RWPE2 (cell line): ENCODE measurements around the gene KRTCAP2.

ENCODE experiments used
- ATAC-seq: fragments of 200-7000 bp; cut with Tn5 transposase; 3 replicates; pipeline ENCODE4 v1.9.1; 2021; ENCODE audit warnings: low read depth
- DNase-seq: peaks from one replicate; pipeline ENCODE4 v3.0.0-alpha.2; 2020; ENCODE audit warnings: low spot score
- H3K27ac ChIP-seq: fragments of 450-650 bp; 2 replicates; pipeline ENCODE4 v1.5.1; 2017; ENCODE audit warnings: mild to moderate bottlenecking; ENCODE audit not compliant: poor library complexity, severe bottlenecking
- H3K27me3 ChIP-seq: fragments of 250-450 bp; sonication (Bioruptor Pico); 2 replicates; pipeline ENCODE4 v1.5.1; 2021; ENCODE audit warnings: mild to moderate bottlenecking, moderate library complexity; ENCODE audit not compliant: insufficient read depth, poor library complexity, severe bottlenecking
- H3K36me3 ChIP-seq: fragments of 250-450 bp; sonication (Bioruptor Pico); 2 replicates; pipeline ENCODE4 v1.5.1; 2020; ENCODE audit warnings: low read depth, mild to moderate bottlenecking, moderate library complexity
- H3K4me1 ChIP-seq: fragments of 250-450 bp; sonication (Bioruptor Pico); 2 replicates; pipeline ENCODE4 v1.5.1; 2021; ENCODE audit warnings: mild to moderate bottlenecking, moderate library complexity; ENCODE audit not compliant: insufficient read depth, poor library complexity, severe bottlenecking
- H3K4me3 ChIP-seq: fragments of 250-450 bp; sonication (Bioruptor Pico); 2 replicates; pipeline ENCODE4 v1.5.1; 2021; ENCODE audit warnings: mild to moderate bottlenecking, moderate library complexity; ENCODE audit not compliant: severe bottlenecking
- H3K9me3 ChIP-seq: fragments of 250-450 bp; sonication (Bioruptor Pico); 2 replicates; pipeline ENCODE4 v1.5.1; 2021; ENCODE audit warnings: mild to moderate bottlenecking, moderate library complexity; ENCODE audit not compliant: severe bottlenecking
- CTCF ChIP-seq: fragments of 450-650 bp; IDR thresholded peaks from one replicate; pipeline ENCODE4 v1.5.1; 2017; ENCODE audit warnings: mild to moderate bottlenecking, moderate library complexity; ENCODE audit not compliant: poor library complexity, severe bottlenecking

The KRTCAP2 gene

DNA sequence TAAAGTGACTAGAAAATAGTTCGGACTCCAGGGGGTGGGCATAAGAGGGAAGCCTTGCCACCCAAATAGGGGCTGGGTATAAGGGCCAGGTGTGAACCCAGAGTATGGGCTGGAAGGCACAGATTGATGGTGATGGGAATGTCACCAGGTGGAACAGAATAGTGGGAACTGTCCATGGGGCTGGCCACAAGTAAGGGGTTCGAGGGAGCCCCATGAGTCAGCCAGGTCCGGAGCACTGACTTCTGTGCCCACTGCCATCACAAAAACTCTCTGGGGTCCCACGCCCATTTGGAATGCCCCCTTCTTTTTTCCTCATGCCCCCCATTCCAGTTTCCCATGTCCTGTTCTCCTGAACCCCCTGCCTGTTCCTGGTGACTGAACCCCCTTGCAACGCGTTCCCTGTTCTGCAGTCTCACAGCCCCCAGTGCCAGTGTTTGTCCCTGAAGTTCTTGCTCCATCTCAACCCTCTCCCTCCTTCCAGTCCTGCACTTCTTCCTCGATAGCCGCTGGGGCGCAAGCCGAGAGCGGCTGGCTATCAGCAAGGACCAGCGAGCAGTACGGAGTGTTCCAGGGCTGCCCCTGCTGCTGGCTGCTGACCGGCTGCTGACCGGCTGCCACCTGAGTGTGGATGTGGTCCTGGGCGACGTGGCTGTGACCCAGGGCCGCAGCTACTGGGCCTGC is 8.4 kb upstream of the KRTCAP2 start:
- no peak for TF ChIP-seq CTCF
- H3K36me3 ChIP-seq = peaks cover 33% of the 10 kb centered on the region

DNA sequence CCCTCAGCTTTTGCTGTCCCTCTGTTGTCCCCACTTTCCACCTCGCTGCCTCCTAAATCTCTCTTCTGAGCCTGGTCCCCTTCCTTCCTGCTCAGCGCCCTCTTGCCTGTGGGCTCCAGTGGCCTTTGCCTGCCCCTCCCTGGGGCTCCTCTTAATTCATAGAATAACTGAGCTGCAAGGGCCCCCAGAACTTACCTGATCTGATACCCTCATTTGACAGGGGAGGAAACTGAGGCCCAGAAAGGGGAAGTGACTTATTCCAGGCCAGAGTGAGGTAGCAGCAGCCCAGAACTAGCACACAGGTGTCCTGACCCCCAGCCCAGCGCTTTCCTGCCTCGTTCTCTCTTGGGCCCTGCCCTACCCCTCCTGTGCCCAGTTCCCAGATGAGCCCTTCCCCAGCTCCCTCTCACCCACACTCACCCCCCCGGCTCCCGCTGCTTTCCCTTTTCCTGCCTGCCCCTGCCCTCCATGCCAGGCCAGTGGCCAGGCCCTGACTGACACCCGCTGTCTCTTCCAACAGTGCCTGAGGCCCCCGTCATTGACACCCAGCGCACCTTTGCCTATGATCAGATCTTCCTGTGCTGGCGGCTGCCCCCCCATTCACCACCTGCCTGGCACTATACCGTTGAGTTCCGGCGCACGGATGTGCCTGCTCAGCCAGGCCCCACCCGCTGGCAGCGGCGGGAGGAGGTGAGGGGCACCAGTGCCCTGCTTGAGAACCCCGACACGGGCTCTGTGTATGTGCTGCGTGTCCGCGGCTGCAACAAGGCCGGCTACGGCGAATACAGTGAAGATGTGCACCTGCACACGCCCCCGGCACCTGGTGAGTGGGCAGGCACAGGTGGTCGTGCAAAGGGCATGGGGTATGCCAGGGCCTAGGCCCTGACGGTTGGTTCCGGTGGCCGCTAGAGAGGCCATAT is 6.3 kb upstream of the KRTCAP2 start:
- Histone ChIP-seq H3K9me3 (no peaks in the 10 kb centered on the region), H3K27ac (no peak overlapping the region), H3K4me3 (no peak overlapping the region), H3K27me3 (no peaks in the 10 kb centered on the region), H3K36me3 (peaks cover 33% of the 10 kb centered on the region), H3K4me1 (no peaks in the 10 kb centered on the region)
- no peak for TF ChIP-seq CTCF
- DNase-seq (peak; percentile 69), ATAC-seq (no peak)

More for the DNA sequence above, 8.4 kb upstream of the KRTCAP2 start:
- Histone ChIP-seq H3K4me3 (no peak overlapping the region), H3K4me1 (no peaks in the 10 kb centered on the region), H3K27ac (no peak overlapping the region), H3K27me3 (no peaks in the 10 kb centered on the region), H3K9me3 (no peaks in the 10 kb centered on the region)
- no peak for ATAC-seq
- DNase-seq = no peak

DNA sequence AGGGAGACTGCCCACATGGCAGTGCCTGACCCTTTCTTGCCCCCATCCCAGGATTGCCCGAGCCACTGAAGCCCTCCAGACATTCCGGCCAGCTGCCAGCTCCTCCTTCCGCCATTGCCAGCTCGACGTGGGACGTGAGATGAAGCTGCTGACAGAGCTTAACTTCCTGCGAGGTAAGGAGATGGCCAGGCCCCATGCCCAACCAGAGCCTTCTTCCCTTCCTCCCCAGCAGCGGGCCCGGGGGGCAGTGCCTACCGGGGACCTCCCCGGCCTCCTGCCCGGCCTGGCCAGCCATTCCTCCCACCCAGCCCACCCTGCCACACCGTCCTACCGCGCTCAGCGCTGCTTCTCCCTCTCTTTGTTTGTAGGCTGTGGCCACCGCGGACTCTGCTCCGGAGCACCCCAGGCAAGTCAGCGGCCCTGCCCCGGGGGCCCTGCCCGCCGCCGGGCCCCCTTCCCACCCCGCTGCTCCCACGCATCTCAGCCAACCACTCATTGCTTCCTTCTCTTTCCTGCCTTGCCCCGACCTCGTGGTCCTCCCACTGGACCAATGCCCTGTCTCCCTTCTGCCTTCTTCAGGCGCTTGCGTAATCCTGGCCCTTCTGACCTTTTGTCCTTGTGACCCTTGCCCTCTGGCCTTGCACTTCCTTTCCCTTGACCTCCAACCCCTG is 5.5 kb upstream of the KRTCAP2 start:
- Histone ChIP-seq H3K36me3 (peaks cover 33% of the 10 kb centered on the region), H3K9me3 (no peaks in the 10 kb centered on the region), H3K4me1 (no peaks in the 10 kb centered on the region), H3K27me3 (no peaks in the 10 kb centered on the region), H3K4me3 (no peak overlapping the region), H3K27ac (no peak overlapping the region)
- TF ChIP-seq CTCF = no peak
- ATAC-seq (no peak), DNase-seq (peak; percentile 35)

DNA sequence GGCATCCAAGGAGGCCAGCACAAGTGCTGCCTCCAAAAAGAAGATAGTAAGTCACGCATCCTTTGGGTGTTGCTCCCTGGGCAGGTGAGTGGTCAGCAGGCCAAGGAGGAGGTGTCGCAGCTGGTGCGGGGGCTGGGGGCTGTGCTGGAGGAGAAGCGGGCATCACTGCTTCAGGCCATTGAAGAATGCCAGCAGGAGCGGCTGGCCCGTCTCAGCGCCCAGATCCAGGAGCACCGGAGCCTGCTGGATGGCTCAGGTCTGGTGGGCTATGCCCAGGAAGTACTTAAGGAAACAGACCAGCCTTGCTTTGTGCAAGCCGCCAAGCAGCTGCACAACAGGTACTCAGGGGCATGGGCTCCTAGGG is 4.8 kb upstream of the KRTCAP2 start:
- H3K4me1 ChIP-seq = no peaks in the 10 kb centered on the region
- ATAC-seq (no peak), DNase-seq (no peak)
- H3K27ac ChIP-seq = no peak overlapping the region
- peaks cover 33% of the 10 kb centered on the region for H3K36me3 ChIP-seq
- H3K9me3 ChIP-seq = no peaks in the 10 kb centered on the region
- no peak for TF ChIP-seq CTCF
- H3K4me3 ChIP-seq = no peak overlapping the region
- H3K27me3 ChIP-seq = no peaks in the 10 kb centered on the region
